A673 (cell line): ENCODE results near the gene MEF2C. TPM values are rescaled to one million over a fixed set of nuclear protein-coding genes. Genes with fewer than 3 reads are reported as not detected.

Experiments
- BruUV-seq: library from RNA; stranded (reverse); fragments of 400-500 nt; replicated peaks from 2 replicates; lab custom pipeline; 2021; lab: Mats Ljungman, UMichigan
- CTCF ChIA-PET: fragments of 300-600 bp; sonication (Branson Sonifier 250); formaldehyde crosslinking; loops from one replicate; lab custom pipeline; 2022; ENCODE audit warnings: antibody characterized with exemption; lab: Charles Lee
- POLR2A ChIA-PET: fragments of 300-600 bp; sonication (Branson Sonifier 250); formaldehyde crosslinking; loops from one replicate; lab custom pipeline; 2022; ENCODE audit warnings: antibody characterized with exemption; ENCODE audit not compliant: low non-redundant PET; lab: Charles Lee
- DNase-seq: peaks from one replicate; pipeline ENCODE4 v3.0.0-alpha.2; 2015; ENCODE audit warnings: low spot score
- H3K27ac ChIP-seq: fragments of 200-600 bp; sonication (generic); 2 replicates; pipeline ENCODE4 v1.5.1; 2016; ENCODE audit warnings: mixed run types, low read depth, mild to moderate bottlenecking, mixed read lengths, antibody characterized with exemption, low read length; ENCODE audit not compliant: poor library complexity, severe bottlenecking
- H3K27me3 ChIP-seq: fragments of 200-600 bp; sonication (generic); replicated peaks from 2 replicates; pipeline ENCODE4 v1.6.1; 2017; ENCODE audit warnings: mixed run types, low read depth, mild to moderate bottlenecking, mixed read lengths, antibody characterized with exemption, low read length; ENCODE audit not compliant: insufficient read depth, poor library complexity
- H3K36me3 ChIP-seq: fragments of 200-600 bp; sonication (generic); 2 replicates; pipeline ENCODE4 v1.6.1; 2016; ENCODE audit warnings: mixed run types, mild to moderate bottlenecking, mixed read lengths, antibody characterized with exemption, low read length; ENCODE audit not compliant: insufficient read depth, poor library complexity, severe bottlenecking
- H3K4me1 ChIP-seq: fragments of 200-600 bp; sonication (generic); 2 replicates; pipeline ENCODE4 v1.6.1; 2017; ENCODE audit warnings: mixed run types, mild to moderate bottlenecking, mixed read lengths, antibody characterized with exemption, low read length; ENCODE audit not compliant: insufficient read depth, poor library complexity, severe bottlenecking
- H3K4me3 ChIP-seq: fragments of 200-600 bp; sonication (generic); 2 replicates; pipeline ENCODE4 v1.5.1; 2016; ENCODE audit warnings: low read depth, mixed run types, mild to moderate bottlenecking, mixed read lengths, low read length; ENCODE audit not compliant: poor library complexity, severe bottlenecking
- H3K9me3 ChIP-seq: fragments of 200-600 bp; sonication (generic); 2 replicates; pipeline ENCODE4 v1.6.1; 2016; ENCODE audit warnings: mixed run types, low read depth, mild to moderate bottlenecking, mixed read lengths, antibody characterized with exemption, low read length; ENCODE audit not compliant: poor library complexity, severe bottlenecking
- EZH2 ChIP-seq: fragments of 200-600 bp; sonication (generic); IDR thresholded peaks from 2 replicates; pipeline ENCODE4 v1.6.1; 2017; ENCODE audit warnings: borderline replicate concordance, low read depth, mild to moderate bottlenecking, mixed read lengths, antibody characterized with exemption, low read length; ENCODE audit not compliant: poor library complexity, severe bottlenecking
- intact Hi-C: fragments of 100-400 bp; cut with micrococcal nuclease; formaldehyde crosslinking; loops from one replicate; pipeline ENCODE4 v1.10.0; 2022; ENCODE audit not compliant: unreplicated experiment
- total RNA-seq: library from RNA; stranded (reverse); gene quantifications from 2 replicates; pipeline ENCODE4 v1.2.3, GENCODE V29; 2021
- TF ChIP-seq, protein P1 (sequence below): fragments of 300-800, 200-600 bp; sonication (generic); conservative IDR thresholded peaks from 2 replicates; pipeline ENCODE4 v1.5.1; 2017; ENCODE audit warnings: low read depth, mild to moderate bottlenecking, antibody characterized with exemption, low read length, moderate library complexity, mixed read lengths

MEF2C gene
- total RNA-seq, 1 experiment from 2014 or later: 2.0 TPM

- Histone ChIP-seq H3K4me3 (peak overlapping the region; percentile 64), H3K36me3 (no peaks in the 10 kb centered on the region), H3K9me3 (no peaks in the 10 kb centered on the region), H3K27ac (no peak overlapping the region), H3K27me3 (peaks cover 7% of the 10 kb centered on the region), H3K4me1 (peaks cover 24% of the 10 kb centered on the region)
- intact Hi-C loops: no loop called here
- ChIA-PET POLR2A (no interaction called here), CTCF (no interaction called here)
- no peak for DNase-seq
- no TSS peak for BruUV-seq
- no peak for TF ChIP-seq EZH2
- TF ChIP-seq, protein P1, sequence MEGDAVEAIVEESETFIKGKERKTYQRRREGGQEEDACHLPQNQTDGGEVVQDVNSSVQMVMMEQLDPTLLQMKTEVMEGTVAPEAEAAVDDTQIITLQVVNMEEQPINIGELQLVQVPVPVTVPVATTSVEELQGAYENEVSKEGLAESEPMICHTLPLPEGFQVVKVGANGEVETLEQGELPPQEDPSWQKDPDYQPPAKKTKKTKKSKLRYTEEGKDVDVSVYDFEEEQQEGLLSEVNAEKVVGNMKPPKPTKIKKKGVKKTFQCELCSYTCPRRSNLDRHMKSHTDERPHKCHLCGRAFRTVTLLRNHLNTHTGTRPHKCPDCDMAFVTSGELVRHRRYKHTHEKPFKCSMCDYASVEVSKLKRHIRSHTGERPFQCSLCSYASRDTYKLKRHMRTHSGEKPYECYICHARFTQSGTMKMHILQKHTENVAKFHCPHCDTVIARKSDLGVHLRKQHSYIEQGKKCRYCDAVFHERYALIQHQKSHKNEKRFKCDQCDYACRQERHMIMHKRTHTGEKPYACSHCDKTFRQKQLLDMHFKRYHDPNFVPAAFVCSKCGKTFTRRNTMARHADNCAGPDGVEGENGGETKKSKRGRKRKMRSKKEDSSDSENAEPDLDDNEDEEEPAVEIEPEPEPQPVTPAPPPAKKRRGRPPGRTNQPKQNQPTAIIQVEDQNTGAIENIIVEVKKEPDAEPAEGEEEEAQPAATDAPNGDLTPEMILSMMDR: no peak
Observed at GRCh38 chr5:88677376-88677895, 205.5 kb downstream of the MEF2C start.

GRCh38 chr5:88676637-88677375, 206.2 kb downstream of the MEF2C start:
- Histone ChIP-seq H3K27ac (peak overlapping the region; percentile 94), H3K27me3 (peaks cover under 1% of the 10 kb centered on the region), H3K9me3 (no peaks in the 10 kb centered on the region), H3K36me3 (no peaks in the 10 kb centered on the region), H3K4me1 (peaks cover 25% of the 10 kb centered on the region), H3K4me3 (peak overlapping the region; percentile 64)
- no peak for DNase-seq
- POLR2A ChIA-PET: no interaction called here
- CTCF ChIA-PET: no interaction called here
- BruUV-seq: TSS peak; percentile 73
- intact Hi-C loops: no loop called here
- TF ChIP-seq EZH2: no peak
- TF ChIP-seq, protein P1: no peak

DNA sequence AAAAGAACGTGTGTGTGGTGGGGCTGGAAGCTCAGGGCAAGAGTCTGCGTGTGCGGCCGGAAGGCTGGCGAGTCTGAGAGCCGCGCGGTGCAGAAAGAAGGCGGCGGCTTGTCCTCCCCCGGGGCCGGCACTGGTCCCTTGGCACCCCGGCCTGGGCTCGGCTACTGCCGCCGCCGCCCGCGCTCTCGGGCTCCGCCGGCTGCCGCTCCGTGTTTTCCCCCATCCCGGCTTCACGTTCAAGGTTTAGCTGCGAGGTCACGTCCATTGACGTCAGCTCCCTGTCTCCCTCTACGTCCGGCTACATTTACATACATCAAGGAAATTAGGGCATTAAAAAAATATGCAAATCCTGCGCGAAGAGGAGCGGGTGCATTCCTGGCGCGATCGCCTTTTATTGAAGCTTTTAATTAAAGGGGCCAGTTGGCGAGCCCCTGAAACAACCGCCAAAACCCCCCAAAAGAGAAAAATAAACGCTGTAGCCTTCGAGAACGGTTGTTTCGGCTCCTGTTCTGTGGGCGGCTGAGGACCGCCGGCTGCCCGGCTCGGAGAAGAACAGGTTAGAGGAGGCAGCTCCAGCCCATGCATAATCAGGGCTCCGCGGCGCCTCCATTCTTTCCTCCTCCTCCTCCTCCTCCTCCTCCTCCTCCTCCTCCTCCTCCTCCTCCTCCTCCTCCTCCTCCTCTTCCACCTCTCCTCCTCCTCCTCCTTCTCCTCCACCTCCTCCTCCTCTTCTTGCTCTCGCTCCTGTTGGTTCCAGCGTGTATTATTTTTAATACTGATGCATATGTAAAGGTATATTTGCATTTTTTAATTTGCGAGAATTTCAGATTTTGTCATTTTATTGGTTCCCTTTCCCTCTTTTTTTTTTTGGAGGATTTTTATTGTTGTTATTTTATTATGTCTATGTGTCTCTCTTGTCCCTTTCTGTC, 207.0 kb downstream of the MEF2C start:
- H3K36me3 ChIP-seq: no peaks in the 10 kb centered on the region
- POLR2A ChIA-PET: interaction anchor here (0.5 to 0.7 kb wide), 2 partner anchors 173 to 280 kb away, joined by 3 to 5 read pairs; no protein-coding TSS in a partner anchor
- peak overlapping the region; percentile 64 for H3K4me3 ChIP-seq
- CTCF ChIA-PET: interaction anchor here (0.6 to 0.9 kb wide), 2 partner anchors 9 to 535 kb away, joined by 3 to 8 read pairs; no protein-coding TSS in a partner anchor
- intact Hi-C loops: loop anchor here (2.0 kb wide), 1 partner anchor 535 kb away; no protein-coding TSS in a partner anchor
- DNase-seq: peak; percentile 95
- no peaks in the 10 kb centered on the region for H3K9me3 ChIP-seq
- no peaks in the 10 kb centered on the region for H3K27me3 ChIP-seq
- BruUV-seq: no TSS peak
- TF ChIP-seq, protein P1: no peak
- no peak for TF ChIP-seq EZH2
- H3K4me1 ChIP-seq: peaks cover 29% of the 10 kb centered on the region
- H3K27ac ChIP-seq: peak overlapping the region; percentile 94
